GM21529 (cell line): ENCODE measurements around the gene ERC1.
"Not testable (repeated sequence)": the region's sequence is repeated elsewhere in the genome, so short reads cannot be mapped to it uniquely, and the experiment has no call there.

Source experiments
- ATAC-seq: cut with Tn5 transposase; IDR thresholded peaks from one replicate; pipeline ENCODE4 v1.9.1; 2021; ENCODE audit not compliant: unreplicated experiment

Gene ERC1

DNA sequence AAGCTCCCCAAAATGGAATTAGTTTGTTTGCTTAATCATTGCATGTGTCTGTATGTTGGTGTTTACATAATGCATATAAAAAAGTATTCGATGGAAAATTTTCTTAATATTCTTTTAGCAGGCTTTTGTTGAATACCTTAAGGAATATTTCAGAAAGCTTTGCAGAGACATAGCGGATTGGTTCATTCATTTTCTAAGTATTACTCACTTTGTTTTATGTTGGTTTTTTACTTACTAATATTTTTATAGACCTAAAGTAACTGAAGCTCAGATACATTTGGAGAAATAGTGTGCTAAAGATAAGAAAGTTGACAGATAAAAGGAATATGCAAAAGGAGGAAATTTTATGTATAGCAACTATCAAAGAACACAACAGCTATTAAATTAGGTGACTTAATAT is 191.0 kb downstream of the ERC1 start:
- ATAC-seq: no peak

DNA sequence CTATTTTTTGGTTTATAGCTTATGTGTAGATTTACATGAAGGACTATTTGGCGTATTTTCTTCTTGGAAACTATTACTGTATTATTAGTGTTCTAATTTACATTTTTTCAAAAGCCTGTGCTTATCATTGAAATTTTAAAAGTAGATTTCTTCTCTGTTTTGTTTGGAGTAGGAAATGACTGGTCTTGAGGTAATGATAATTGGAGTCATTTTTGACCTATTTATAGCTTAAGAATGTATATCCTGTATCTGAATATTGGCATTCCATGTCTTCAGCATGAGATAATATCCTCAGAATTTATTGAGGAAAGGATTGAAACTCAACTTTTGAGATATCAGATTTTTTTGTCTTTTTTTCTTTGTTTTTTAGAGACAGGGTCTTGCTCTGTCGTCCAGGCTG is 193.4 kb downstream of the ERC1 start:
- no peak for ATAC-seq

DNA sequence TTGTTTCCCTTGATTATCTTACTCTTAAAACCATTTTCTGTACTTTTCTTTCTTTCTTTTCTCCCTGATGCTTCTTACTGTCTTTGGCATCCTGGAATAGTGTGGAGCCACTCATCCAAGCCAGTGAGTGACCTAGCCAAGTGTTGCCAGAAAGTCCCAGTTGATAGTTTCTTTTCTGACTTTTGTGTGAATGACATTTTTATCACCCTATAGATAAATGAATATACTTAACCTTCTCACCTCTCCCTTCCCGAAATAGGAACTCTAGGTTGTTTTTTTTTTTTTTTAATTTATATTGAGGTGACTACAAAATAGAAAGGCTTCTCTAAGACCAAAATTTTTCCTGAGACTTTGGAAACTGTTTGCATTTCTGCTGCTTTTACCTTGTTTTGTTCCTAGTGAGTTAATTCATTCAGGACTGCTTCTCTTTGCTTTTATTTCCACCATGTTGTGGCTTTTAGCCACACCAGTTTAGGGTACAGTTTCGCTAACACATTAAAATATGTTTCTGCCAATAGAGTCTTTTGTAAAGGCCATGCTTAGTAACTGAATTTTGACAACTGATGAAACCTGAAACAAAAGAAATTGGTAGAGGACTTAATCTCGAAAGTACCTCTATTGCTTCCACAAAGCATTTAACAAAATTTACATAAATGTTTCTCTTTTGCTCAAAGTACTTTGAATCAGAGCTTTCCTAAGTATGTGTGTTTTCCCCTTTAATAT is 194.6 kb downstream of the ERC1 start:
- no peak for ATAC-seq

DNA sequence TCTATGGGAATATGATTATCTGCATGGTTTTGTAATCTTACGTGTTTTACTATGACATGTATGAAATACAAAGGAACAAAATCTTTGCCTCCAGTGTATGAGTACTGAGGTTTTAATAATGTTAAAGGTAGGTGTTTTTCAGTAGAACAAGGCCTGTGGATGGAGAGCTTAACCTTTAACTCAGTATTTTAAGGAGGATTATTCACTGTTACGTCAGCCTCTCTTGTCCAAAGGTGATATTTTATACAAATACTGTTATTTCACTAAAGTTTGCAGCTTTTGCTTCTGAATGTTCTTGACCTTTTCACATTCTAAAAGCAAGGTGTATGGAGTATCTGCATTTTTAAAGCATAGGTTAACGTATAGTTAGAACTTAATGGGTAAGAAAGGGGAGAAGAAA is 195.3 kb downstream of the ERC1 start:
- no peak for ATAC-seq

DNA sequence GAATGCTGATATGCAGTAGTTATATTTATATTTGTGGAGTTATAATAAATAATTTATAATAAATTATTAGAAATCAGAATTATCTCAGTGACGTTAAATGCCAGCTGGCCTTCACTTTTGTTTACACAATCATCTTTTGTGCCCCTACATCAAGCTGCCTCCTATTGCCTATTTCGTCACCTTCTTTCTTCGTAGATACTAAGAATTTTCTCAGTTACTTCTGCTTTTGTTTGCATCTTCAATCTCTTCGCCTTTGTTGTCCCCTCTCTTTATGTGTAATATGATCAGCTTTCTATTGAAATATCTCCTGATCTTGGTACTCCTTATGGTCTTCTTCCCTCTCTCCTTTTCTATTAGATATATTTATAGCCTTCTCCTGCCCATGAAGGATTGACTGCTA is 197.0 kb downstream of the ERC1 start:
- no peak for ATAC-seq

DNA sequence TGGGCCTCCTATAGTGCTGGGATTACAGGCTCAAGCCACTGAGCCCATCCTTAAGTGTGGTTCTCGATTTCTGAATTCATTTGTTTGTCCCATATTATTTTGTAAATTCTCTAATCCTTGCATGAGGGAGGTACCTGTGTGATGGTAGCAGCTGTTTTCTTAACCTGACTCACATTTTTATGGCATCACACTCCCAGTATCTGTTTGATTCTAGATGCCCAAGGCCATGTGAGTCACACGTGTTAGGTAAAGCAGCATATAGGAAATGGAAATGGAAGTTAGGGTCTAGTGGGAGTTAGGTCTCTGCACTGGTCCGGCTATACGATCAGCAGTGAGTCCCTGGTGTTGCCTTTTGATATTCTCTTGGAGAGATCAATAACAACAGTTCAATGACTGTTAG is 198.1 kb downstream of the ERC1 start:
- no peak for ATAC-seq

DNA sequence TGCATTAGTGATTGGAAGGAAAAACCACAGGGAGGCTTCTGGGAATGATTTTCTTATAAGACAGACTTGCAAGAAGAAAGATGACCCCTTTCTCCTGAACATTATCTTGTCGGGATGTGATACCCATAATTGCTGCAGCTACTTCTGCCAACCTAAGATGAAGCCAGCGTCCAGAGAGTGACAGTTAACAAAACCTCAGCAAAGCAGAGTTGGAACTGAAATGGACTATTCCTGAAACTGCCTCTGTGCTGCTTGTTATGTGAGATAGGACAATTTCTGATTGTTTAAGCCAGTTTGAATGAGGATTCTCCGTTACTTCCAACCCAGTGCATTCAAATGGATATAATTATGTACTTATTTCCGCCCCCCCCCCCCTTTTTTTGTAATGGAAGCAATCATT is 204.5 kb downstream of the ERC1 start:
- ATAC-seq: no peak

DNA sequence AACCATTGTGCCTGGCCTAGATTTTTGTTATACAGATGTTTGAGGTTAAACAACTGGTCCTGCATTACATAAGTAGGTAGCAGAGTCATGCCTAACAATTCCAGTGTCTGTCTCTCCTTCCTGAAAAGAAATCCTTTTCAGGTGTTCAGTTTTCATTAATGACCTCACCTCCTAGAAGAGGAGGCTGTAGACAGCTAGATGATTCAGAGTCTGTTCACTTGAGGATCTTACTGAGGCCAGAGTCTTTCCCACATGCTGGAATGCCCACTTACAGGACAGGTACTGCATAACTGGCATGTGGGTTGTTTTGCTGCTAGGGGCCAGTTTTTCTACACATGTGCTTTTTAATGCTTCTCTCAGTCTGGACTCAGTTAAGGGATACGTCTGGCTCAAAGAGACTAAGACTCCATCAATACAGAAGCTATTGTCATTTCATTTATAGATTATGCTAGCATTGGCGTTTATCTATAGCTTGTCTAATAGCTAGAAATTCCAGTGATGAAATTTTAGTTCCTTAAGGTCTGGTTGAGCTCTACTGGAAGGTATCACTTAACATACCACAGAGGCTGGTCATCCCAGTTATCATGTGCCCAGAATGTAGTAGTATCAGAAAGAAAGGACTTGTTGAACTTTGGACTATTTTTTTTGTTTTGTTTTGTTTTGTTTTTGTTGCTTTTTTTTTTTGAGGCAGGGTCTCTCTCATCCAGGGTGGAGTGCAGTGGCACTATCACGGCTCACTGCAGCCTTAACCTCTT is 206.4 kb downstream of the ERC1 start:
- no peak for ATAC-seq

DNA sequence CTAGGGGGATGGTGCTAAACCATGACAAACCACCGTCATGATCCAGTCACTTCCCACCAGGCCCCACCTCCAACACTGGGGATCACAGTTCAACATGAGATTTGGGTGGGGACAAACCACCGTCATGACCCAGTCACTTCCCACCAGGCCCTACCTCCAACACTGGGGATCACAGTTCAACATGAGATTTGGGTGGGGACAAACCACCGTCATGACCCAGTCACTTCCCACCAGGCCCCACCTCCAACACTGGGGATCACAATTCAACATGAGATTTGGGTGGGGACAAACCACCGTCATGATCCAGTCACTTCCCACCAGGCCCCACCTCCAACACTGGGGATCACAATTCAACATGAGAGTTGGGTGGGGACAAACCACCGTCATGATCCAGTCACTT is 207.8 kb downstream of the ERC1 start:
- ATAC-seq: not testable (repeated sequence)

DNA sequence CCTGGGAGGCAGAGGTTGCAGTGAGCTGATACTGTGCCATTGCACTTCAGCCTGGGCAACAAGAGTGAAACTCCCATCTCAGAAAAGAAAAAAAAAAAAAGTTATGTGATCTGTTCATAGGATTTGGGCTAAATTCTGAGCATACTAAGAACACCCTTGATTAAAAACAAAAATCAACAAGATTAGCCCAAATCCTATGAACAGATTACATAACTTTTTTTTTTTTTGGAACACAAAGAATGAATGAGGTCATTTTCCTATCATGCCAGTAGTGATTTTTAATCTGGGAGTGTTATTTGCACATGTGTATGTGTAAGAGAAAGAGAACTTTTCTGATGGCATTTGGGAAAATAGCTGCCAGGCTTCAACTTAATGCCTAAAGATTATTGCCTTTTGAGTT is 208.7 kb downstream of the ERC1 start:
- ATAC-seq: no peak

DNA sequence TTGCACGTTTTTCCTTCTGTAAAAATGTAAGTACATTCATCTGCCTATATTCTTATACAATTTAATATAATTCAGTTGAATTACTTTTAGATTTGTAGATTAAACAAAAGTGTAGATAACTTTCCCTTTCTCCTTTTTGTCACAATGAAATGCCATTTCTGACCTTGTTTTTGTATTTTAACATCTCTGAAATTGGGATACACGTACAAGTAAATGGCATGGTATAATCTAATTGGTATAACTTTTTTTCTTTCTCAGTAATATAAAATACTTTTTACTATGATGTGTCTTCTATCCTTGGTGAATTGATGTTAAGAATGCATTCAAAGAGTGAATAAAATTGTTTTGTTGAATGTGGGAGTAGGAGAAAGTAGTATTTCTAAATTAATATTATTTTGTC is 210.0 kb downstream of the ERC1 start:
- no peak for ATAC-seq

DNA sequence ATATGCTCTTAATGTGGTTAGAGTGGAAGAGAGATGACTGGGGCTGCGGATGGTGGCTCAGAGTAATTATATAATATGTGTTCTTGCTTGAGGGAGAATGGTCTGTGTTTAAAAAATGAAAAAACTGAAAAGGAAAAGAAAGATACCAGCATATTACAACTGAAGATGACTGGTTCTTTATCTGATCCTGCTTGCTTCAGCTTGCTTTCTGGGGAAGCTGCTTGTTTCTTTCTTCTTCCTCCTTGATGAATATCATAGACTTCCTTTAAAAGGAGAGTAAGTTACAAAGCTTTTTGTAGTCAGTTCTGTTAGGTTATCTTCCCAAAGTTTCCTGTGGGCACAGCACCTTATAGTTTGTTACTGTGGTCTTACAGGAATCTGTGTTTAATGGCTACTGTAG is 210.9 kb downstream of the ERC1 start:
- ATAC-seq: no peak

DNA sequence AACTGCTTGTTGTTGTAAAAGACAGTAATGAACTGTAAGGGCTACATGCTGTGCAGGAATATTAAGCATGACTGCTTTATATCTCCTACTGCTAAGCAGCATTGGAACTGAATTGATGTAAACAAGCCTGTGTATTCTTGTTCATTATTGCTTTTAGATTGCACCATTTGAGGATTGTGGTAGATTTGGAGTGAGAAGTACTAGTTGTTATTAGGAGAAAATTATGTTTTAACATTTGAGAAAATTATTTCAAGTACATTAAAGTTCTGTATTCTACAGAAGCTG is 212.7 kb downstream of the ERC1 start:
- no peak for ATAC-seq

DNA sequence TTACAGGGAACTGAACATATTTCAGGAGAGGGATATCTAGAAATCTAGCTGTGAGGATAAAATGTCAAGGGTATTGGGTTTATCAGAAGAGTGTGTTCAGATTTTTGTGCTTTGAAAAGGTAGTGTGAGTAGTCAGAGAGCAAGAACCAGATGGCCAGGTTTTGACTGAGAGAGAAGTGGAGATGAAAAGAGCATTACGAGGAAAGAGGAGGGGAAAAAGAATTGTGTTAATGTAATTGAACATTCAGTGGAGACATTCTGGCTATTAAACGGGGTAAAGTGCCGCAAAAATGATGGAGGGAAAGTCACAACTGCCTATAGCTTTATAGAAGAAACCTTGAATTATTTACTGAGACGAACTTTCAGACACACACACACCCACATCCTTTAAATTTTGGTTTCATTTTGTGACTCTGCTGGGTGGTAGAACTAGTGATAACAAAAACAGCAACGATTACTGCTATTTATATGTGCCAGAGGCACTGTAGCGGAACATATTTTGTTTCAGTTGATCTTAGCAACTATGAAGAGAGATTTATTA is 213.6 kb downstream of the ERC1 start:
- peak; percentile 94 for ATAC-seq

DNA sequence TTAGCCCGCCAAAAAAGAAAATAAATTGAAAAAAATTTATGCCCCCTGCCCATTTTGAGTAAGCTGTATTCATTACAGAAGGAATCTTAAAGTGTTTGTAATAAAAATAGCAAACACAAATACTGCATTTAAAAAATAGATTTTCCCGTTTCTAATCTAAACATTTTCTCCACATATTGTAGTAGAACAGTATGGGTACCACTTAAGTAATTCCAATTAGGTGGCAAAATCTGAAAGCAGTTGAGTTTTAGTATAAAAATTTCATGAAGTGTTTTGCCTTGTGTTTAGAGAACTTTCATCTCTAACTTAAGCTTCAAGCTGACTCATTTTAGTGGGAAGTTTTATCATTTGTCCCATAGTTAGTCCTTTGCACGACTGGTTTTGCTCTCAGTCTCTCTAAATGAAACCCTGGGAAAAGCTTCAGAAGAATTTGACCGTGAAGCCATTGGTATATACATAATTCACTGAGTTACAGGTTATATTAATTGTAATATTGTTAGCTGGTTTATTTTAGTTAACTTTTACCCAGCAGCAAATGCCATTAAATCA is 214.6 kb downstream of the ERC1 start:
- ATAC-seq: no peak

DNA sequence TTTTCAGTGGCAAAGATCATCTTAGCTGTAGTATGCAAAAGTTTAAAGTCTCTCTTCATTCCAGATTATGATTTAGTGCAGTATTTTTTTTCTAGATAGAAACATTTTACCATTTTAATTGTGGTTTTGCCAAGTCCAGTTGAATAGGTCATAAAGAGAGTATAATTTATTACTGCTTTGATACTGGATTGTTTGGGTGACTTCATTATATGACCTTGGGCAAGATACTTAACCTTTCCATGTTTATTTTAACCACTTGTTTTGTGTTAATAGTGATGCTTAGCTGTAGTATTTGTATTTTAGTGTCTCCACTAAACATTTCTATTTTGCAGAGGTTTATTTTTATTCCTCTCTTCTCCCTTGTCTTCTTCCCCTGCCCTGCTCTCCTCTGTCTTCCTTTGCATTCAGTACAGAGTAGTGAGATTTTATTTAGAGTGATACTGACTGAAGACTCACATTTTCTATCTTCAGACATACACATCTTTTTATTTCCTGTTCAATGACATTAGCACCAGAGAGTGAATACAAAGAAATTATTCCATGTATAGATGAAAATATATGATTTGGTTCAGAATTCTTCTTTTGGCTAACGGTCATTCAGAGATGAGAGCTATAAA is 215.2 kb downstream of the ERC1 start:
- no peak for ATAC-seq

DNA sequence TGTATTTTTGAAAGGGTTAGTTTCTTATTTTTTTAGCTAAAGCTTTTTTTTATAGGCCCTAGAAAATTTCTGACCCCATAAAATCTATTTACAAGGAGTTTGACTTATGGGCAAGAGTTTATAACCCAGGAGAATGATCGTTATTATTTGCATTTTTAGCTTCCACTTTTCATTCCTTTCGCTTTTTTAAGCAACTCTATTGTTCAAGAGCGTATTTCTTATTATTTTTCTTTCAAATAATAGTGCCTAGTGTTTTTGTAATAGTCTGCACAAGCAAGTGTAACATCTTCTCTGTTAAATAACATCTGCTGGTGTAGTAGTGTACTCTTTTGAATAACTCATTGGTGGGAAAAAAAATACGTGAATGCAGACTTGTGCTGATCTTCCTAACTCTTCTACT is 216.3 kb downstream of the ERC1 start:
- ATAC-seq: no peak

DNA sequence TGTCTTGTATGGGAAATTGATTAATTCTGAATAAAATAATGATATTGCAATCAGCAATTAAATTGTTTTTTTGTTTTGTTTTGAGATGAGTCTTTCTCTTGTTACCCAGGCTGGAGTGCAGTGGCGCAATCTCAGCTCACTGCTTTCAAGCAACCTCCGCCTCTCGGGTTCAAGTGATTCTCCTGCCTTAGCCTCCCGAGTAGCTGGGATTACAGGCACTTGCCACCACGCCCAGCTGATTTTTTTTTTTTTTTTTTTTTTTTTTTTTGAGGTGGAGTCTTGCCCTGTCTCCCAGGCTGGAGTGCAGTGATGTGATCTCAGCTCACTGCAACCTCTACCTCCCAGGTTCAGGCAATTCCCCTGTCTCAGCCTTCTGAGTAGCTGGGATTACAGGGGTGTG is 217.7 kb downstream of the ERC1 start:
- not testable (repeated sequence) for ATAC-seq

DNA sequence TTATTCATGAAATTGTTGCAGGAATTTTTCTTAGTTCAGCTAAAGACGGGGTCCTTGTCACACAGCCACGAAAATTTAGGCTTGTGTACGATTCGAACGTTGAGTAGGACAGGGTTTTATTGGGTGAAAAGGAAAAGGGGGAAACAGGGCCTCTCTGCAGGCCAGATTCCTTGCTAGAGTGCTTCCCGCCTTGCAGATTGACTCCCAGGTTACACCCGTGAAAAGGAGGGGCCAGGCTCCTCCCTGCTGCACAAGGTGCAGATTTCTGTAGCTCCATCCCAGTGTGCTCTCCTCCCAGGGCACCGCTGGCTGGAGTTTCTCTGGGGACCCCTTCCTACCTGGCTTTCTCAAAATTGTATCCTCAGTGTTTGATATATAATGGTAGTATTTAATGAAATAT is 221.5 kb downstream of the ERC1 start:
- ATAC-seq: no peak

DNA sequence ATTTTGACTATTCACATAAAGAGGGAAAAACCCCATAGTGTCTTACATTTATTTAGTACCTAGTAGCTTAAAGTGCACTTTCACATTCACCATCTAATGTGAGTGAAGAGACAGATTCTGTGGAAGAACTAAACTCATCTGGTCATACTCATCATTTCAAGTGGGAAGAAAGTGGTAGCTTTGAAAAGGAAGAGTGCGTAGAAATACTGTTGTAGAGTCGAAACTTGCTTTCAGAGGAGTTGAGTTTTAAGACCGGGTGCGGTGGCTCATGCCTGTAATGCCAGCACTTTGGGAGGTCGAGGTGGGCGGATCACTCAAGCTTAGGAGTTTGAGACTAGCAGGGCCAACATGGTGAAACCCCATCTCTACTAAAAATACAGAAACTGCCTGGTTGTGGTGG is 222.2 kb downstream of the ERC1 start:
- no peak for ATAC-seq

DNA sequence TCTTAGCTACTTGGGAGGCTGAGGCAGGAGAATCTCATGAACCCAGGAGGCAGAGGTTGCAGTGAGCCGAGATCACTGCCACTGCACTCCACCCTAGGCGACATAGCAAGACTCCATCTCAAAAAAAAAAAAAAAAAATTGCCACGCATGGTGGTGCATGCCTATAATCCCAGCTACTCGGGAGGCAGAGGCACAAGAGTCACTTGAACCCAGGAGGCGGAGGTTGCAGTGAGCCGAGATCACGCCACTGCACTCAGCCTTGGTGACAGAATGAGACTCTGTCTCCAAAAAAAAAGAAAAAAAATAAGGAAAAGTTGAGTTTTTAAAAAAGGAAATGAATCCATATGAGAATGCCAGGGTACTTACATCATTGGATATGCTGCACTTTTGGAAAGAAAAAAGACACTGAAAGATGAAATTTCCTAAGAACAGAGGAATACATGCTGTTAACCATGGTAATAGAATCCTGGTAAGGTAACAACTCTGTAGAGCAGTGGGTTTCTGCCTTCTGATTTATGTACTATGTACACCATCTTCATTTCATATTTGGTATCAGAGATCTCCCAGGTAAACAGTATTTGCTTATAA is 222.7 kb downstream of the ERC1 start:
- ATAC-seq: no peak

DNA sequence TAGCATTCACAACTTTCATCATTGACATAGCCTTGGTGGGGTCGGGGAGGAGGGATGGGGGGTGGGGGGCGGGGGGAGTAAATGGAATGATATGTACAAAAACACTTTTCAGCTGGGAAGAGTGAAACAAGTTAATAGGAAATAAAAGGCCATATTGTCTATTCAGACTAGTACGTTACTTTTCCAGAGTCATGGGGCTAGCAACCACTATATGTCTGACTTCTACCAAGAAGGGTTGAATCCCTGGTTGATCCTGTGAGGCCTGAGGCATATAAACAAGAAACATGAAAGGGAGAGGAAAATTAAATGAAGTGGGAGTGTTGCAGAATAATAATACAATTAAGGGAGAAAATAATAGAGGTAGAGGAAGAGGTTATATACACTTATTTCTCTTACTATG is 225.5 kb downstream of the ERC1 start:
- no peak for ATAC-seq
